B cell (primary cell): Measurements from ENCODE around the gene EXOC6B. TPM values are rescaled to one million over a fixed set of nuclear protein-coding genes. Genes with fewer than 3 reads are reported as not detected.

ENCODE experiments used
- ATAC-seq: fragments of 200-7000 bp; cut with Tn5 transposase; one replicate; pipeline ENCODE4 v1.10.0; 2021; ENCODE audit warnings: low read depth, mild to moderate bottlenecking, moderate number of reproducible peaks, moderate library complexity
- CTCF ChIA-PET: fragments of 350-600 bp; sonication (Branson Sonifier 250); formaldehyde crosslinking; loops from one replicate; lab custom pipeline; 2021; ENCODE audit warnings: antibody characterized with exemption, inconsistent platforms; lab: Charles Lee
- POLR2A ChIA-PET: fragments of 350-600 bp; sonication (Branson Sonifier 250); formaldehyde crosslinking; loops from one replicate; lab custom pipeline; 2021; ENCODE audit warnings: antibody characterized with exemption; lab: Charles Lee
- DNase-seq: peaks from one replicate; pipeline ENCODE4 v3.0.0; 2013
- H2AFZ ChIP-seq: 2 replicates; pipeline ENCODE4 v1.6.1; 2012; ENCODE audit warnings: mild to moderate bottlenecking, low read depth, low read length; ENCODE audit not compliant: insufficient read depth, poor library complexity, severe bottlenecking
- H3K27ac ChIP-seq, 2 donors: 1 replicate in 1 of 2; 2 replicates in 1 of 2; pipeline ENCODE4 v1.5.1; 2012 to 2013; ENCODE audit warnings: low read length in 2 of 2, mild to moderate bottlenecking in 2 of 2, moderate library complexity in 1 of 2
- H3K27me3 ChIP-seq, 4 experiments: fragments of 200-600 bp in 1 of 4; sonication (generic) in 1 of 4; replicated peaks in 1 of 4; 1 replicate in 2 of 4; 2 replicates in 2 of 4; pipeline versions ENCODE4 v1.6.1 to v1.7.0; 2013 to 2016; ENCODE audit warnings: low read length in 3 of 4, mild to moderate bottlenecking in 2 of 4, mixed read lengths in 1 of 4, moderate library complexity in 1 of 4; ENCODE audit not compliant: insufficient read depth in 4 of 4, control insufficient read depth in 3 of 4; ENCODE audit errors: control extremely low read depth in 1 of 4
- H3K36me3 ChIP-seq, 2 experiments: replicated peaks in 1 of 2; 1 replicate in 1 of 2; 2 replicates in 1 of 2; pipeline versions ENCODE4 v1.6.1 to v1.7.1; 2013; ENCODE audit warnings: low read length in 1 of 2; ENCODE audit not compliant: insufficient read depth in 2 of 2, control insufficient read depth in 1 of 2; ENCODE audit errors: control extremely low read depth in 1 of 2, extremely low read depth in 1 of 2
- H3K4me1 ChIP-seq, 2 donors: fragments of 200-600 bp in 1 of 2; sonication (generic) in 1 of 2; 1 replicate in 1 of 2; 2 replicates in 1 of 2; pipeline versions ENCODE4 v1.5.1 to v1.6.1; 2013 to 2017; ENCODE audit warnings: low read length in 2 of 2; ENCODE audit not compliant: control insufficient read depth in 2 of 2, insufficient read depth in 2 of 2
- H3K4me2 ChIP-seq: replicated peaks from 2 replicates; pipeline ENCODE3; 2012; ENCODE audit warnings: mild to moderate bottlenecking, low read depth, low read length; ENCODE audit not compliant: poor library complexity, severe bottlenecking
- H3K4me3 ChIP-seq, 5 experiments: fragments of 200-600 bp in 1 of 5; sonication (generic) in 1 of 5; 1 replicate in 3 of 5; 2 replicates in 2 of 5; pipeline versions ENCODE4 v1.5.1 to v1.7.0; 2011 to 2016; ENCODE audit warnings: low read length in 4 of 5, mild to moderate bottlenecking in 4 of 5, low read depth in 2 of 5, control low read depth in 1 of 5, moderate library complexity in 1 of 5; ENCODE audit not compliant: insufficient read depth in 1 of 5; ENCODE audit errors: control extremely low read depth in 1 of 5, extremely low read depth in 1 of 5
- H3K79me2 ChIP-seq: fragments of 200-600 bp; sonication (generic); one replicate; pipeline ENCODE4 v1.6.0; 2016; ENCODE audit warnings: low read length; ENCODE audit not compliant: control insufficient read depth, insufficient read depth
- H3K9ac ChIP-seq: fragments of 200-600 bp; sonication (generic); 2 replicates; pipeline ENCODE4 v1.6.1; 2017; ENCODE audit warnings: mild to moderate bottlenecking, low read length, moderate library complexity
- H3K9me3 ChIP-seq, 3 donors: one replicate each; pipeline versions ENCODE4 v1.6.1 to v1.7.1; 2013; ENCODE audit warnings: low read length in 2 of 3; ENCODE audit not compliant: control insufficient read depth in 2 of 3, insufficient read depth in 1 of 3; ENCODE audit errors: control extremely low read depth in 1 of 3
- H4K20me1 ChIP-seq: 2 replicates; pipeline ENCODE4 v1.6.0; 2012; ENCODE audit warnings: mild to moderate bottlenecking, low read length; ENCODE audit not compliant: insufficient read depth, control insufficient read depth, poor library complexity, severe bottlenecking
- H3K27ac Mint-ChIP-seq: one replicate; pipeline ENCODE4 v1.8.0; 2021; ENCODE audit warnings: mixed read lengths
- H3K27me3 Mint-ChIP-seq: one replicate; pipeline ENCODE4 v1.8.0; 2021; ENCODE audit warnings: mixed read lengths
- H3K4me1 Mint-ChIP-seq: one replicate; pipeline ENCODE4 v1.8.0; 2021; ENCODE audit warnings: mixed read lengths
- H3K4me3 Mint-ChIP-seq: one replicate; pipeline ENCODE4 v1.8.0; 2021; ENCODE audit warnings: mixed read lengths
- H3K9me3 Mint-ChIP-seq: one replicate; pipeline ENCODE4 v1.8.0; 2022; ENCODE audit warnings: mixed read lengths; ENCODE audit not compliant: insufficient read depth
- CTCF ChIP-seq: fragments of 200-600 bp; IDR thresholded peaks from one replicate; pipeline ENCODE4 v1.8.0; 2022; ENCODE audit warnings: antibody characterized with exemption, mild to moderate bottlenecking
- EZH2 ChIP-seq: IDR thresholded peaks from 2 replicates; pipeline ENCODE4 v1.6.1; 2012; ENCODE audit warnings: borderline replicate concordance, low read depth, mild to moderate bottlenecking, moderate library complexity, low read length; ENCODE audit not compliant: insufficient read depth, poor library complexity, severe bottlenecking
- WGBS: methylation state at CpG from one replicate; pipeline ENCODE4 v1.1.5; 2013; ENCODE audit warnings: missing lambda C conversion rate; ENCODE audit not compliant: insufficient coverage; 5-methylcytosine and 5-hydroxymethylcytosine counted together
- intact Hi-C: fragments of 100-400 bp; cut with micrococcal nuclease; formaldehyde crosslinking; loops from one replicate; pipeline ENCODE4 v1.10.0; 2022
- polyA plus RNA-seq: library from polyadenylated mRNA; depleted of rRNA; stranded (reverse); fragments of >200 nt; gene quantifications from 2 replicates; pipeline ENCODE4 v1.2.3, GENCODE V29; 2012
- total RNA-seq, 2 donors: library from RNA; stranded (reverse); fragments of 120-200 nt in 1 of 2; gene quantifications; 1 replicate in 1 of 2; 2 replicates in 1 of 2; pipeline versions ENCODE4 v1.2.3 to v1.2.4, GENCODE V29; 2013 to 2022

EXOC6B gene
- total and polyA plus RNA-seq, 2 donors (not counting 1 experiment from before 2014, with no cell fraction given) = 4.8 to 22.6 TPM

GRCh38 chr2:72148003-72148836 lies 677.6 kb downstream of the EXOC6B start:
- H3K27me3 ChIP-seq = peaks cover 0 to 81% (median 41%) of the 10 kb centered on the region in 4 experiments
- Mint-ChIP-seq H3K27me3 (peaks cover 64% of the 10 kb centered on the region), H3K4me3 (peak overlapping the region; percentile 85), H3K9me3 (no peaks in the 10 kb centered on the region), H3K4me1 (peaks cover 48% of the 10 kb centered on the region), H3K27ac (no peak overlapping the region)
- peaks cover 44 to 59% of the 10 kb centered on the region in 2 donors for H3K4me1 ChIP-seq
- under 1% methylated on average over 27 of the region's 68 CpGs for WGBS
- ChIA-PET CTCF (interaction anchor here (1.2 kb wide), 1 partner anchor 224 kb away, joined by 3 read pairs; no protein-coding TSS in a partner anchor), POLR2A (no interaction called here)
- TF ChIP-seq EZH2 (no peak), CTCF (no peak)
- H3K9me3 ChIP-seq = peaks cover 0 to 37% (median 6%) of the 10 kb centered on the region in 3 donors
- peak overlapping the region; percentile 14 for H3K9ac ChIP-seq
- H2AFZ ChIP-seq = no peak overlapping the region
- DNase-seq (peak; percentile 7), ATAC-seq (no peak)
- H3K27ac ChIP-seq = no peak overlapping the region
- peak overlapping the region in 3 of 5 experiments; percentile 33 to 50 (median 48) for H3K4me3 ChIP-seq
- H4K20me1 ChIP-seq = no peaks in the 10 kb centered on the region
- intact Hi-C loops = loop anchor here (5.0 kb wide), 1 partner anchor 769 kb away; the partner anchor contains the start of gene EMX1
- peak overlapping the region; percentile 72 for H3K4me2 ChIP-seq
- H3K79me2 ChIP-seq = no peaks in the 10 kb centered on the region
- H3K36me3 ChIP-seq = no peaks in the 10 kb centered on the region
